Sigmoid colon (tissue), 7 donors: ENCODE measurements around the gene ZDHHC11B. TPM values are rescaled to one million over a fixed set of nuclear protein-coding genes. Genes with fewer than 3 reads are reported as not detected.
"Not testable (repeated sequence)": the region's sequence is repeated elsewhere in the genome, so short reads cannot be mapped to it uniquely, and the experiment has no call there.

Source experiments
- DNase-seq: peaks from one replicate; pipeline ENCODE4 v3.0.0-alpha.2; 2019
- H3K27ac ChIP-seq, 4 donors: fragments of 200-600 bp; sonication (generic); one replicate each; pipeline ENCODE4 v1.5.1; 2016 to 2019; ENCODE audit warnings: mild to moderate bottlenecking in 1 of 4
- H3K27me3 ChIP-seq, 3 donors: fragments of 200-600 bp; sonication (generic); one replicate each; pipeline ENCODE4 v1.5.1; 2019; ENCODE audit warnings: mild to moderate bottlenecking in 1 of 3
- H3K36me3 ChIP-seq, 4 donors: fragments of 200-600 bp; sonication (generic); one replicate each; pipeline ENCODE4 v1.5.1; 2016 to 2019
- H3K4me1 ChIP-seq, 4 donors: fragments of 200-600 bp; sonication (generic); one replicate each; pipeline ENCODE4 v1.5.1; 2017 to 2019
- H3K4me3 ChIP-seq, 4 donors: fragments of 200-600 bp; sonication (generic); one replicate each; pipeline ENCODE4 v1.5.1; 2017 to 2019; ENCODE audit warnings: mild to moderate bottlenecking in 2 of 4, moderate library complexity in 1 of 4
- H3K9me3 ChIP-seq, 4 donors: fragments of 200-600 bp in 3 of 4; sonication (generic) in 3 of 4; one replicate each; pipeline versions ENCODE4 v1.5.1 to v1.6.1; 2013 to 2019
- WGBS, 2 donors: extraction: QIAGEN DNeasy Blood & Tissue Kit; methylation state at CpG; one replicate each; pipeline ENCODE4 v1.1.7; 2013; 5-methylcytosine and 5-hydroxymethylcytosine counted together
- intact Hi-C: fragments of 100-400 bp; cut with DNase I; formaldehyde crosslinking; loops from one replicate; pipeline ENCODE4 v1.15.1; 2023
- polyA plus RNA-seq, 3 donors: library from polyadenylated mRNA; stranded (reverse); fragments of 200-250 nt; gene quantifications; one replicate each; pipeline ENCODE4 v1.2.3, GENCODE V29; 2013
- total RNA-seq, 4 donors: library from RNA; depleted of rRNA; stranded (reverse); fragments of >200 nt; gene quantifications; one replicate each; pipeline ENCODE4 v1.1.0, GENCODE V29; 2016
- donor health status: healthy with polysubstance abuse.
- donor health status: Bipolar disorder and iron deficiency.
- donor health status: healthy.

The ZDHHC11B gene
- total and polyA plus RNA-seq, 7 donors, result 0.46 to 12.7 (median 1.8) TPM; not detected in 1

- WGBS, 2 donors, result 72 to 93% methylated on average over 2 of the region's 3 CpGs
- H3K4me3 ChIP-seq, H3K27ac ChIP-seq, DNase-seq, H3K4me1 ChIP-seq, H3K36me3 ChIP-seq, H3K9me3 ChIP-seq, intact Hi-C loops, H3K27me3 ChIP-seq: not testable (repeated sequence)
These were observed 70.8 kb downstream of the ZDHHC11B start for GRCh38 chr5:713686-714085.

- WGBS, 2 donors, result 90 to 91% methylated on average over 3 of the region's 3 CpGs
- H3K9me3 ChIP-seq, DNase-seq, H3K27me3 ChIP-seq, H3K4me3 ChIP-seq, H3K36me3 ChIP-seq, H3K27ac ChIP-seq, intact Hi-C loops, H3K4me1 ChIP-seq: not testable (repeated sequence)
These were observed 75.5 kb downstream of the ZDHHC11B start for GRCh38 chr5:708848-709517.

- H3K36me3 ChIP-seq, DNase-seq, H3K27me3 ChIP-seq, H3K4me1 ChIP-seq, H3K4me3 ChIP-seq, H3K9me3 ChIP-seq, intact Hi-C loops, H3K27ac ChIP-seq: not testable (repeated sequence)
- WGBS, 2 donors, result 48 to 76% methylated on average over 4 of the region's 4 CpGs
These were observed 76.2 kb downstream of the ZDHHC11B start for GRCh38 chr5:708374-708773.

- H3K4me1 ChIP-seq, H3K36me3 ChIP-seq, H3K4me3 ChIP-seq, H3K27me3 ChIP-seq, DNase-seq, H3K9me3 ChIP-seq, intact Hi-C loops, H3K27ac ChIP-seq: not testable (repeated sequence)
- WGBS, 2 donors, result 75 to 88% methylated on average over 7 of the region's 7 CpGs
These were observed 78.4 kb downstream of the ZDHHC11B start for GRCh38 chr5:706127-706526.

DNA sequence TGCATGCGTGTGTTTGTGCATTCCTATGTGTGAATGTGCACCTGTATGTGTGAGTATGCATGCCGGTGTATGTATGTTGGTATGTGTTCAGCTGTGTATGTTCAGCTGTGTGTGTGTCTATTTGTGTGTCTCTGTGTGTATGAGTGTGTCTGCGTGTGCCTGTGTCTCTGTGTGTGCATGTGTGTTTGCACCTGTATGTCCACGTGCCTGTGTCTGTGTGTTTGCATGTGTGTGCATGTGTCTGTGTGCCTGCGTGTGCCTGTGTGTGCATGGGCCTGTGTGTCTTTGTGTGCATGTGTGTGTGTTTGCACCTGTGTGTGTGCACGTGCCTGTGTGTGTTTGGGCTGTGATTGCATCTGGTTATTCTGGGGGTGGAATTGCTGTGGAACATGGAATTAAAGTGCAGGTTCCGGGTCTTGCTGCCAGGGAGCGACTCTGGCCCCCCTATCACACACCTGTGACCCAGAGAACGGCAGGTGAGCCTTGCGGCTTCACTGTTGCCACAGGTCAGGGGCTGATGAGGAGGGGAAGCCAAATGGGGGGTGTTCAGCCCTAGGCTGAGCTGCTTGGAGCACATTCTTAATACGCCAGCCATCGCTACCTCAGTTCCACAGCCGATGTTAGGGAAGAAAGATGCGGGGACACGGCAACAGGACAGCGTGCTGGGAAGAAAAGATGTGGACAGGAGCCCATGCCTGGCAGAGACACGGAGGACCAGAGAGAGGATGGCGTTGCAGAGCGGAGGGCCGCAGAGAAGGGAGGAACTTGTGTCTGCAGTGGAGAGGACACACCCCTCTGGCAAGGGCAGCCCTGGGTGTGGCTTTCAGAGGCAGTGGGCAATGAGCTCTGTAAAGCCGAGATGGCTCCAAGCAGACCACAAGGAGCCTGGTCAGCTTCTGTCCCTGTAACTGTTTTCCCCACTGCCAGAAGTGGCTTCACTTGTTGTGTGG is 87.5 kb downstream of the ZDHHC11B start:
- intact Hi-C loops, H3K4me1 ChIP-seq, H3K27me3 ChIP-seq, H3K4me3 ChIP-seq, H3K27ac ChIP-seq, H3K36me3 ChIP-seq, DNase-seq: not testable (repeated sequence)
- WGBS, 2 donors, result 73 to 89% methylated on average over 17 to 21 of the region's 21 CpGs
- peaks cover 0 to 12% (median 8%) of the 10 kb centered on the region in 4 donors for H3K9me3 ChIP-seq

- DNase-seq, intact Hi-C loops: not testable (repeated sequence)
These were observed 88.3 kb downstream of the ZDHHC11B start for GRCh38 chr5:696191-696590.

DNA sequence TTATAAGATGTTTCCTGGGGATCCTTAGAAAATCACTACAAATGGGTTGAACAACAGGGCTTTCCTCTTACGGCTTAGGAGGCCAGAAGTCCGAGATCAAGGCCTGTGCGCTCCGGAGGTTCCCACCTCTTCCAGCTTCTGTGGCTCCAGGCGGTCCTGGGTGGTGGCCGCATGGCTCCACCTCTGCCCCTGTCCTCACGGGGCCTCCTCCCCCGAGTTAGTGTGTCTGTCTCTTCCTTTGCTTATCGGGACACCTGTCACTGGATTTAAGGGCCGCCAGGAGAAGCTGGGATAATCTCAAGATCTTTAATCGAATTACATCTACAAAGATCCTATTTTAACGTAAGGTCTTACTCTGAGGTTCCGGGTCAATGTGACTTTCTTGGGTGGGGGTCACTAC is 89.1 kb downstream of the ZDHHC11B start:
- H3K36me3 ChIP-seq, intact Hi-C loops, H3K4me3 ChIP-seq, H3K27me3 ChIP-seq, H3K27ac ChIP-seq, DNase-seq, H3K4me1 ChIP-seq: not testable (repeated sequence)
- peaks cover 0 to 11% (median 7%) of the 10 kb centered on the region in 4 donors for H3K9me3 ChIP-seq
- 92 to 96% methylated on average over 9 to 10 of the region's 13 CpGs for WGBS, 2 donors

More at GRCh38 chr5:696191-696590, 88.3 kb downstream of the ZDHHC11B start:
- H3K36me3 ChIP-seq, H3K27ac ChIP-seq, H3K4me3 ChIP-seq, H3K27me3 ChIP-seq, H3K4me1 ChIP-seq: not testable (repeated sequence)
- WGBS, 2 donors, result 95% methylated on average over 6 to 8 of the region's 8 CpGs
- peaks cover 0 to 12% (median 8%) of the 10 kb centered on the region in 4 donors for H3K9me3 ChIP-seq

- Histone ChIP-seq H3K27ac (peak overlapping the region in 3 of 4 donors; percentile 76 to 89 (median 89)), H3K4me3 (peak overlapping the region; percentile 52 to 67 (median 60))
- H3K36me3 ChIP-seq, H3K4me1 ChIP-seq, intact Hi-C loops, H3K9me3 ChIP-seq, H3K27me3 ChIP-seq: not testable (repeated sequence)
- DNase-seq, result peak; percentile 66
- WGBS, 2 donors, result 3 to 6% methylated on average over 14 to 21 of the region's 22 CpGs
These were observed 90.5 kb downstream of the ZDHHC11B start for GRCh38 chr5:694042-694431.
